ENCODE data around the gene MTUS2.

MTUS2 gene

GRCh38 chr13:29402166-29402636 lies 582.1 kb downstream of the MTUS2 start:
- no peak for DNase-seq (ENCODE audit: low read depth)

- no peak for DNase-seq (ENCODE audit: low read depth)
These were observed 585.3 kb downstream of the MTUS2 start for GRCh38 chr13:29405401-29405800.

DNA sequence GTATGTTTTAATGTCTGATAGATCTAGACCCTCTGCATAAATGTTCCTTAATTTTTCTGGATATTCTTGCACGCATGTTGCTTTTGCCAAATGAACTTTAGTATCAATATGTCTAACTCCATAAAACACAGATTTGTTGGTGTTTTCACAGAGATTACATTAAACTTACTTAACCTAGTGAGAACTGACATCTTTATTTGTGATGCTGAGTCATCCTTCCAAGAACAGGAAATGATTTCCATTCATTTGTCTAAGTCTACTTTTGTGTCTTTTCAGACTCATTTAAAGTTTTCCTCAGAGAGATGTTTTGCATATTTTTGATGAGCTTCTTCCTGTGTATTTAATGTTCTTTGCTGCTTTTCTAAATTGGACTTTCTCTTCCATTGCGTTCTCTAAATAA lies 591.3 kb downstream of the MTUS2 start:
- DNase-seq (ENCODE audit: low read depth), result no peak

GRCh38 chr13:29418026-29418425 lies 597.9 kb downstream of the MTUS2 start:
- DNase-seq (ENCODE audit: low read depth), result no peak

DNA sequence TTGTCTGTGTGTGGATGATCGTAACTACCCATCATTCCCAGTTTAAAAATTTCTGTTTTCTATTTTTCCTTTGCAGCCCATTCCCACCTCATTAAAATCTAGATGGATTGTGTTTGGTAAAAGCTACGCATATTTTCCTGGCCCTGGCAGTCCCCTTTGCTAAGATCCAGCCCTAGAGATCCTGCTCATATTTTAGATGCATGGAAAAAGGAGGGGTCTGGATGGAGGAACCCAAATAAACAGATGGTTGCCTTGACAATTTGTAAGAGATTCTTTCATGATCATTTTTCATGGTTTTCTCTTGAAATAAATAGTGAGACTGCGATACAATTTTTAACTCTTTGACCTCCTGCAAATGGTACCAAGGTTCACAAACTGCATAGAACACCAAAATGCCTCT lies 601.0 kb downstream of the MTUS2 start:
- DNase-seq (ENCODE audit: low read depth), result no peak

DNA sequence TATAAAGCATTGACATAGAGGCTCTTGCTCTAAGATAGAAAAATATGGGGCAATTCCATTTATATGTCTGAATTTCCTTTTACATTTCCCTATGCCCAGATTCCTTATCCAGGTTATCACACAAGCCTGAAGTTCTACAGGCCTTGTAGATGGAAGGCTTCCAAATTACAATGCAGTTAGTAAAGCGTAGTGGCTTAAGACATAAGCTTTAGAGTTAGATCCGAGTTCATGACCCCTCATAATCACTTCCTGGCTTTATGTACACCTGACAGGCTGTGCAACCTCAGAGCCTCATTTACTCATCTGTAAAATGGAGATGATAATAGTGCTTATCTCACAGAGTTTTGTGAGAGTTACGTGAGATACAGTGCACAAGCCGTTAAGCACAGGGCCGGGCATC lies 601.9 kb downstream of the MTUS2 start:
- DNase-seq (ENCODE audit: low read depth), result no peak

- no peak for DNase-seq (ENCODE audit: low read depth)
These were observed 602.9 kb downstream of the MTUS2 start for GRCh38 chr13:29423050-29423449.

- DNase-seq (ENCODE audit: low read depth), result no peak
These were observed 607.8 kb downstream of the MTUS2 start for GRCh38 chr13:29427937-29428309.

GRCh38 chr13:29428310-29429181 lies 608.4 kb downstream of the MTUS2 start:
- no peak for DNase-seq (ENCODE audit: low read depth)

DNA sequence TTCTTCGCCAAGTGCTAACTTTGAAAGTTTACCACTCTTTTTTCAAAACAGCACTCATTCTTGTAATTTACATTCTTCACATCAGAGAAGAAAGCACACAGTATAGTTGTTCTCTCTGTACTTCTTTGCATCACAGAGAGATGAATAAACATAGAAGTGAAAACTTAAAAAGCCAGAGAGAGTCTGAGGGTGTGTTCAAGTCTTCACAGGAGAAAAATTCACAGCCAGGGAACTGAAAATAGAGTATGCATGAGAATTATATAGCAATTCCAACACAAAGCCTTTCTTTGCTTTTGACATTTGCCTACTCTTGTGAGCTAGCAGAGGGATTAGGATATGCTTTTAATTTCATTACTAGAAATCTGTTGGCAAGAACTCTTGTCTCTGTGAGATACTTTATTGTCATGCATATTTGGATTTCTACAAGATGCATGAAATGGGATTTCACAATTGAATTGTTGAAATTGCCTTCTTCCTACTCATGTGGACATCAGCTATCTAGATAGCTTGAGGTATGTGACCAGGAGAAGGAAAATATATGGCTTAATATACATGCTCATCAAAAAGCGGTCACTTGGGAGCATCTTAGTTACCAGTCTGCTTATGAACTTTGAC lies 609.3 kb downstream of the MTUS2 start:
- peak; percentile 64 for DNase-seq (ENCODE audit: low read depth)

DNA sequence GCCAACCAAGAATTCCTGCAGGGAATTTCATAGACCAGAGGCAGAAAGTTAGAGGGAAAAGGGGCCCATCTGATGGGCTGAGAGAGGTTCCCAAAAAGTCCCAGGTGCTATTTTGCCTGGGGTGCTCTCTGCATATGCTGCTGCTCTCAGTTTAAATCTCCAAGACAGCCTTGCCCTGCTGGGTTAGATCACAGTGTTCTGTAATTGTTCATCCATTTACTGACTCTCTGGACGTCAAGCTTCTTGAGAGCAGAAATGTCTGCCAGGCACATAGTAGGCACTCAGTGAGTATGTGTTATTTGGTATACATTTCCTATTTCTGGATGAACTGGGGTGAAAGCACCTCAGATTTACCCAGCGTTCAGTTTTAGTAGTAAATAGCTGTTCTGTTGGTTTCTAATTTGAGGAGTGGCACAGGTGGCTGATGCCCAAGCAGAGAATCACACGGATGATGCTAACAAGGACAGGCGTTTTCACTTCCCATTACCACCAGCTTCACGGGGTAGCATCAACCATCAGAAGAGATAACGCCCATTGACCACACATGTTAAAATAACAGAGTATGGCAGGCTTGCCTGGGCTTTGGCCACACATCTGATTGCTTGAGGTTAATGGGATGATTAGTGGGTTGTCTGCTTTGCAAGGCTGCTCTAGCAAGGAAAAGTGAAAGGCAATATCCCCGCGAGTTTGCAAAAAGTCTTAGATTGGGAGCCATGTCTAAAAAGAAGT lies 614.2 kb downstream of the MTUS2 start:
- DNase-seq (ENCODE audit: low read depth), result no peak

DNA sequence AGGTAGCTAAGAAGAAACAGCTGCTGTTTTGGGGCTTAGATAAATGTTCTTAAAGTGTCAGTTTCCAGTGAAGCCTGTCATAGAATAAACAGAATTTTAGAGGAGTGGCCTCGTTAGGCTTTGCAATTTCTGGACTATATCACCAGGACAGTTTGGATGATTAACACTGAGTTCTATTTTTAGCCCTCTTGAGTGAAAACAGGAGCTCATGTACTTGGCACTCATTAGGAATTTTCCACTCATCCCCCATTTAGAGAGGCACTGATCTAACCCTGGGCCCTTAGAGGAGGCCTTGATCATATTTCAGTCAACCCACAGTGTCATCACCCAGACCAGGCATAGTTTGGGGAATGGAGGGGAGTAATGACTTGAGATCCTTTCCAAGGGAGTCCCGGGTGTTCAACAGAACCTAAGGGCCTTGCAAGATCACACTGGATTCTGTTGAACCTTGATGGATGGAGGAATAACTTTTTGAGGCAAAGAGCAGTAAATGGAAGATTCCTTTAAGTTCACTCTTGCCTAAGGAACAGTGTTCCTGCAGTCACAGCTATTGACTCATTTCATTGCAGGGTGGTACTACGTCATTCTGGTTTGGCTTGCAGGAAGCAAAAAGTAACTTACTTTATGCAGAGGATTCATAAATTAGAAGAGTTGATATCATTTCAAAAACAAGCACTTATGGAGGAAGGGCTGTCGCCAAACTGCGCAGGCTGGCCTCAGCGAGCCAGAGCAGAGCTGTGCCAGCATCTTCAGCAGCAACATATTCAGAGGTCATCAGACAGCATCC lies 615.2 kb downstream of the MTUS2 start:
- peak; percentile 94 for DNase-seq (ENCODE audit: low read depth)

GRCh38 chr13:29436291-29436690 lies 616.2 kb downstream of the MTUS2 start:
- DNase-seq (ENCODE audit: low read depth), result peak; percentile 53

- no peak for DNase-seq (ENCODE audit: low read depth)
These were observed 616.7 kb downstream of the MTUS2 start for GRCh38 chr13:29436721-29437280.

- no peak for DNase-seq (ENCODE audit: low read depth)
These were observed 618.6 kb downstream of the MTUS2 start for GRCh38 chr13:29438769-29439168.

DNA sequence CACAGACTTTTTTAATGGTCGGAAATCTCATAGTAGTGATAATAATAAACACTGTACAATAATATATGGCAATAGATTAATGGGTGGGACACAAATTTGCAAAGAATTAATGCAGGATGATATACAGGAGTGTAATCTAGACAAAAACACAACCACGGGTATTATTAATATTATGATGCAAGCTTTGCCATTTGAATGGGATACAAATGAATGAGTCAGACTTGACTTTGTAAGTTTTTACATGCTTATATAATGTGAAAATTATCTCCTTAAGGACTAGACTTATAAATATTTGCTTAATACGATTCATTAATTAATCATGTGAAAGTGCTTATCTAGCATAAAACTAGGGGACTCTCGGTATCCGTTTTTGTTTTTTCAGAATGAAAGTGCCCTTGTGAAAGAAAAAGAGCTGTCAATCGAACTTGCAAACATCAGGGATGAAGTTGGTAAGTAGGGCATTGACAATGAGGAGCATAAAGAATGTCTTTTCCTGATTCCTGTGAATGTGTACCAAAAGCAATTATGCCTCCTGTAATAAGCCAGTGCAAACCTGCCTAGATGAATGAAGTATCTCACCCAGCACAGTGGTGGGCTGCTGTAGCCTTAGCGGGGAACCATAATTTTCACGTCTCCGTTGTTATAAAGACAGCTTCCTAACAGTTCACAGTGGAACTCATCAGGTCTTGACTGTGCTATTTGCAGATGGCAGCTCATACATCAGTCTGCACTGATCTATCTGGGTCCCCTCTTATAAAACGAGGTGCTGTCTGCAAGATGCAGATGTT lies 619.7 kb downstream of the MTUS2 start:
- no peak for DNase-seq (ENCODE audit: low read depth)

DNA sequence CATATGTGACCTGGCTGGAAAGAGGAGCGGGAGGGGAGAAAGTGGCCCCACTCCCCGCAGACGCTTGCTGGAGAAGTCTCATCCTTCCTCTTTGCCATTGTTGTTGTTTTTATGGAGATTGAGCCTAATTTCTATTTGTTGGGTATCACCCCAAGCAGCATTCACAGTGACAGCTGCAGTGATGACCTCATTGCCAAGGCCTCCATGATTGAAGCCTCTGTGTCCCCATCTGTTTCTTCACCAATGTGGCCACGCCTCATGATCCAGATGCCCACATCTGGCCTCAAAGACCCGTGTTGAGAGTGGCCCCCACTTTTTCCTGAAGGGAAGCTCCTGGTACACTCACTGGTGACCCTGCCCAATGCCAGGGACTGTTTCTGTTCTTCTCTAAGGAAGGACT lies 621.2 kb downstream of the MTUS2 start:
- DNase-seq (ENCODE audit: low read depth), result no peak

DNA sequence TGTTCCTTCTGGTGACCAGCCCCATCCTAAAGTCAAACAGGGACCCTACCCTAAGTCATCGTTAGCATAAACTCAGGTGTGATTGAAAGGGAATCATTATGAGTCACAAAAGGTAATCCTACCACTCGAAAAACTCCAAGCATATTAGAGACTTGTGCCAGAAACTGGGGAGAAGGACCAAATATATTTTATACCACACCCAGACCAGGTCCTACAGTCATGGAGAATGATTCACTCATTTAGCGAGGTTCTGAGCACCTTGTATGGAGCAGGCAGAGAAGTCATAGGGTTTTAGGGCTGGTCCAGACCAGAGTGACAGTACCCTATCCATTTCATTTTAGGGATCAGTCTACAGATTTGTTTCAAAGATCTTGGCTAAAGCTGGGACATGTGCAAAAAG lies 625.9 kb downstream of the MTUS2 start:
- DNase-seq (ENCODE audit: low read depth), result no peak

GRCh38 chr13:29448174-29448573 lies 628.0 kb downstream of the MTUS2 start:
- no peak for DNase-seq (ENCODE audit: low read depth)

DNA sequence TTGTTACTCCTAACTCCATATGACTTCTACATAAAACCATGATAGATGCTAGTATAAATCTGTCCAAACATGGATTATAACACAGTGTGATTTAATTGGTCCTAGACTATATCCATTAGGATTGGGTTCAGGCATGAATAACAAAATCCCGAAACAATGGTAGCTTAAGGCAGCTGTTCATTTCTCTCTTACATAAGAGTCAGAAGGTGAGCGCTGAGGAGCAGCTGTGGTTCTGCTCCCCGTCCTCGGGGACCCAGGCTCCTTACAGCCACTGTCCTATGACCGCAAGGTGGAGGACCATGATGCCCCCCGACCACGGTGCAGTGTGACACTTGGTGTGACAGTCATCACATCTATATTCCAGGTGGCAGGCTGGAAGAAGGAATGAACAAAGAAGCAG lies 629.6 kb downstream of the MTUS2 start:
- no peak for DNase-seq (ENCODE audit: low read depth)

DNA sequence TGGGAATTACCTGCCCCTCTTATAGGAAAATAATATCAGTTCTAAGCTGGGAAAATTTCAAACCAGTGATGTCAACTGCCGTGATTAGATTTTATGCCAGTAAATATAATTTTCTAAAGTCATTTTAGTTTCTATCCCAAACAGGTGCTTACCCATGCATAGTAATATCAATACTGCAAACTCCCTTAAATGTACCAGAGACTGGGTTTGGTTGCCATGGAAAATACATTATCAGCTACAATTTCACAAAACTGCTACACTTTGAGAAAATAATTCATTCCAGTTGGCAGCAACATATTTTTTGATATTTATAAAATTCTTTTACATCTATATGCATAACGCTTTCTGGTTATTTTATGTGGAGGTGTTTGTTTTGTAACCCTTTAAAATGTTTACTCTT lies 631.8 kb downstream of the MTUS2 start:
- no peak for DNase-seq (ENCODE audit: low read depth)

Data from fibroblast of gingiva (primary cell).